Activated CD4-positive, alpha-beta T cell treated with anti-CD3 and anti-CD28 coated beads, Interleukin-2, Interleukin-6, amounts not matched to agents 100 ng/mL and 50 ng/mL, durations not matched to agents 16 hours and 8 hours (primary cell): Measurements from ENCODE around the gene PAH.

Experiments
- DNase-seq: peaks from one replicate; pipeline ENCODE4 v3.0.0-alpha.2; 2020

PAH gene

GRCh38 chr12:102950107-102950949 lies 33.3 kb upstream of the PAH start:
- no peak for DNase-seq

- peak; percentile 59 for DNase-seq
Observed at GRCh38 chr12:102948941-102949352, 31.9 kb upstream of the PAH start.

GRCh38 chr12:102946042-102946441 lies 29.0 kb upstream of the PAH start:
- DNase-seq, result no peak

GRCh38 chr12:102939670-102940222 lies 22.7 kb upstream of the PAH start:
- DNase-seq, result no peak

- DNase-seq, result no peak
Observed at GRCh38 chr12:102939059-102939458, 22.0 kb upstream of the PAH start.

GRCh38 chr12:102933168-102933567 lies 16.1 kb upstream of the PAH start:
- no peak for DNase-seq

- no peak for DNase-seq
Observed at GRCh38 chr12:102927220-102927619, 10.2 kb upstream of the PAH start.

GRCh38 chr12:102921240-102921639 lies 4.2 kb upstream of the PAH start:
- no peak for DNase-seq

GRCh38 chr12:102920271-102920670 lies 3.2 kb upstream of the PAH start:
- no peak for DNase-seq

GRCh38 chr12:102918840-102919239 lies 1.8 kb upstream of the PAH start:
- no peak for DNase-seq

- no peak for DNase-seq
Observed at GRCh38 chr12:102916252-102917025, 605 bp downstream of the PAH start.

- DNase-seq, result no peak
Observed at GRCh38 chr12:102913453-102914226, 3.4 kb downstream of the PAH start.

GRCh38 chr12:102912258-102912657 lies 4.8 kb downstream of the PAH start:
- no peak for DNase-seq

- DNase-seq, result no peak
Observed at GRCh38 chr12:102911320-102911719, 5.7 kb downstream of the PAH start.

- DNase-seq, result no peak
Observed at GRCh38 chr12:102910792-102911191, 6.3 kb downstream of the PAH start.

GRCh38 chr12:102910137-102910536 lies 6.9 kb downstream of the PAH start:
- no peak for DNase-seq

GRCh38 chr12:102907918-102908317 lies 9.1 kb downstream of the PAH start:
- no peak for DNase-seq

- no peak for DNase-seq
Observed at GRCh38 chr12:102905229-102905628, 11.8 kb downstream of the PAH start.

GRCh38 chr12:102903337-102904007 lies 13.6 kb downstream of the PAH start:
- DNase-seq, result no peak

GRCh38 chr12:102902093-102902492 lies 15.0 kb downstream of the PAH start:
- DNase-seq, result no peak

- no peak for DNase-seq
Observed at GRCh38 chr12:102900389-102900788, 16.7 kb downstream of the PAH start.

GRCh38 chr12:102896067-102896466 lies 21.0 kb downstream of the PAH start:
- no peak for DNase-seq

GRCh38 chr12:102891756-102892155 lies 25.3 kb downstream of the PAH start:
- DNase-seq, result no peak
